ENCODE data around the gene FKBP14. TPM values are rescaled to one million over a fixed set of nuclear protein-coding genes. Genes with fewer than 3 reads are reported as not detected.
"Not testable (repeated sequence)": the region's sequence is repeated elsewhere in the genome, so short reads cannot be mapped to it uniquely, and the experiment has no call there.

The FKBP14 gene
- polyA plus RNA-seq, 1 donor, result 13.7 TPM

- no peaks in the 10 kb centered on the region for H3K9me3 ChIP-seq (ENCODE audit: control insufficient read depth, low read depth, low read length)
- 80% methylated on average over 1 of the region's 1 CpG for WGBS (ENCODE audit: insufficient coverage, low lambda C conversion rate)
- H3K4me3 ChIP-seq (ENCODE audit: low read length), result no peak overlapping the region
- no peaks in the 10 kb centered on the region for H3K27me3 ChIP-seq (ENCODE audit: control insufficient read depth, insufficient read depth, low read length)
- peak; percentile 9 to 16 for DNase-seq
- peaks cover 5% of the 10 kb centered on the region for H3K36me3 ChIP-seq (ENCODE audit: control insufficient read depth, insufficient read depth, low read length)
- no peak overlapping the region for H3K27ac ChIP-seq (ENCODE audit: low read length)
- no peaks in the 10 kb centered on the region for H3K4me1 ChIP-seq (ENCODE audit: control insufficient read depth, insufficient read depth, low read length)
These were observed 36.1 kb upstream of the FKBP14 start for GRCh38 chr7:30062587-30062986.

GRCh38 chr7:30061786-30062185 lies 35.3 kb upstream of the FKBP14 start:
- not testable (repeated sequence) for H3K4me1 ChIP-seq (ENCODE audit: control insufficient read depth, insufficient read depth, low read length); H3K9me3 ChIP-seq (ENCODE audit: control insufficient read depth, low read depth, low read length); H3K27me3 ChIP-seq (ENCODE audit: control insufficient read depth, insufficient read depth, low read length); H3K4me3 ChIP-seq (ENCODE audit: low read length); H3K36me3 ChIP-seq (ENCODE audit: control insufficient read depth, insufficient read depth, low read length); H3K27ac ChIP-seq (ENCODE audit: low read length)
- peak in 1 of 2 donors; percentile 20 for DNase-seq
- no CpG with 5 or more reads among the region's 3 CpGs for WGBS (ENCODE audit: insufficient coverage, low lambda C conversion rate)

GRCh38 chr7:30057741-30058140 lies 31.2 kb upstream of the FKBP14 start:
- Histone ChIP-seq H3K9me3 (ENCODE audit: control insufficient read depth, low read depth, low read length) (no peaks in the 10 kb centered on the region), H3K4me3 (ENCODE audit: low read length) (no peak overlapping the region), H3K4me1 (ENCODE audit: control insufficient read depth, insufficient read depth, low read length) (no peaks in the 10 kb centered on the region), H3K36me3 (ENCODE audit: control insufficient read depth, insufficient read depth, low read length) (peaks cover 9% of the 10 kb centered on the region), H3K27ac (ENCODE audit: low read length) (no peak overlapping the region), H3K27me3 (ENCODE audit: control insufficient read depth, insufficient read depth, low read length) (no peaks in the 10 kb centered on the region)
- DNase-seq, result no peak

GRCh38 chr7:30053068-30053467 lies 26.6 kb upstream of the FKBP14 start:
- 67% methylated on average over 2 of the region's 3 CpGs for WGBS (ENCODE audit: insufficient coverage, low lambda C conversion rate)
- DNase-seq, result no peak
- H3K9me3 ChIP-seq (ENCODE audit: control insufficient read depth, low read depth, low read length), result no peaks in the 10 kb centered on the region
- no peak overlapping the region for H3K27ac ChIP-seq (ENCODE audit: low read length)
- H3K27me3 ChIP-seq (ENCODE audit: control insufficient read depth, insufficient read depth, low read length), result no peaks in the 10 kb centered on the region
- H3K4me3 ChIP-seq (ENCODE audit: low read length), result no peak overlapping the region
- no peaks in the 10 kb centered on the region for H3K4me1 ChIP-seq (ENCODE audit: control insufficient read depth, insufficient read depth, low read length)
- H3K36me3 ChIP-seq (ENCODE audit: control insufficient read depth, insufficient read depth, low read length), result peaks cover 15% of the 10 kb centered on the region

GRCh38 chr7:30049173-30049572 lies 22.7 kb upstream of the FKBP14 start:
- no peaks in the 10 kb centered on the region for H3K27me3 ChIP-seq (ENCODE audit: control insufficient read depth, insufficient read depth, low read length)
- DNase-seq, result peak; percentile 37 to 40
- no peaks in the 10 kb centered on the region for H3K4me1 ChIP-seq (ENCODE audit: control insufficient read depth, insufficient read depth, low read length)
- H3K9me3 ChIP-seq (ENCODE audit: control insufficient read depth, low read depth, low read length), result no peaks in the 10 kb centered on the region
- H3K36me3 ChIP-seq (ENCODE audit: control insufficient read depth, insufficient read depth, low read length), result peaks cover 23% of the 10 kb centered on the region
- 100% methylated on average over 2 of the region's 4 CpGs for WGBS (ENCODE audit: insufficient coverage, low lambda C conversion rate)
- H3K27ac ChIP-seq (ENCODE audit: low read length), result no peak overlapping the region
- no peak overlapping the region for H3K4me3 ChIP-seq (ENCODE audit: low read length)

- no peak for DNase-seq
- Histone ChIP-seq H3K4me1 (ENCODE audit: control insufficient read depth, insufficient read depth, low read length) (no peaks in the 10 kb centered on the region), H3K4me3 (ENCODE audit: low read length) (no peak overlapping the region), H3K27ac (ENCODE audit: low read length) (no peak overlapping the region), H3K9me3 (ENCODE audit: control insufficient read depth, low read depth, low read length) (no peaks in the 10 kb centered on the region), H3K36me3 (ENCODE audit: control insufficient read depth, insufficient read depth, low read length) (peaks cover 23% of the 10 kb centered on the region), H3K27me3 (ENCODE audit: control insufficient read depth, insufficient read depth, low read length) (no peaks in the 10 kb centered on the region)
- no CpG with 5 or more reads among the region's 2 CpGs for WGBS (ENCODE audit: insufficient coverage, low lambda C conversion rate)
These were observed 22.1 kb upstream of the FKBP14 start for GRCh38 chr7:30048582-30048981.

- Histone ChIP-seq H3K36me3 (ENCODE audit: control insufficient read depth, insufficient read depth, low read length) (peaks cover 20% of the 10 kb centered on the region), H3K4me1 (ENCODE audit: control insufficient read depth, insufficient read depth, low read length) (peaks cover 3% of the 10 kb centered on the region), H3K9me3 (ENCODE audit: control insufficient read depth, low read depth, low read length) (no peaks in the 10 kb centered on the region), H3K27ac (ENCODE audit: low read length) (no peak overlapping the region), H3K27me3 (ENCODE audit: control insufficient read depth, insufficient read depth, low read length) (no peaks in the 10 kb centered on the region), H3K4me3 (ENCODE audit: low read length) (no peak overlapping the region)
- WGBS (ENCODE audit: insufficient coverage, low lambda C conversion rate), result no CpG with 5 or more reads among the region's 2 CpGs
- no peak for DNase-seq
These were observed 20.6 kb upstream of the FKBP14 start for GRCh38 chr7:30047124-30047523.

- Histone ChIP-seq H3K9me3 (ENCODE audit: control insufficient read depth, low read depth, low read length) (no peaks in the 10 kb centered on the region), H3K36me3 (ENCODE audit: control insufficient read depth, insufficient read depth, low read length) (peaks cover 20% of the 10 kb centered on the region), H3K27ac (ENCODE audit: low read length) (no peak overlapping the region), H3K4me3 (ENCODE audit: low read length) (no peak overlapping the region), H3K27me3 (ENCODE audit: control insufficient read depth, insufficient read depth, low read length) (no peaks in the 10 kb centered on the region), H3K4me1 (ENCODE audit: control insufficient read depth, insufficient read depth, low read length) (peaks cover 3% of the 10 kb centered on the region)
- no peak for DNase-seq
- no CpG with 5 or more reads among the region's 3 CpGs for WGBS (ENCODE audit: insufficient coverage, low lambda C conversion rate)
These were observed 19.7 kb upstream of the FKBP14 start for GRCh38 chr7:30046127-30046770.

- no CpG with 5 or more reads among the region's 4 CpGs for WGBS (ENCODE audit: insufficient coverage, low lambda C conversion rate)
- Histone ChIP-seq H3K36me3 (ENCODE audit: control insufficient read depth, insufficient read depth, low read length) (peaks cover 10% of the 10 kb centered on the region), H3K9me3 (ENCODE audit: control insufficient read depth, low read depth, low read length) (no peaks in the 10 kb centered on the region), H3K4me3 (ENCODE audit: low read length) (no peak overlapping the region), H3K27ac (ENCODE audit: low read length) (no peak overlapping the region), H3K4me1 (ENCODE audit: control insufficient read depth, insufficient read depth, low read length) (peaks cover 3% of the 10 kb centered on the region), H3K27me3 (ENCODE audit: control insufficient read depth, insufficient read depth, low read length) (no peaks in the 10 kb centered on the region)
- DNase-seq, result no peak
These were observed 15.2 kb upstream of the FKBP14 start for GRCh38 chr7:30041526-30042269.

- Histone ChIP-seq H3K27me3 (ENCODE audit: control insufficient read depth, insufficient read depth, low read length) (no peaks in the 10 kb centered on the region), H3K36me3 (ENCODE audit: control insufficient read depth, insufficient read depth, low read length) (peaks cover 3% of the 10 kb centered on the region), H3K4me3 (ENCODE audit: low read length) (no peak overlapping the region), H3K27ac (ENCODE audit: low read length) (no peak overlapping the region), H3K9me3 (ENCODE audit: control insufficient read depth, low read depth, low read length) (no peaks in the 10 kb centered on the region), H3K4me1 (ENCODE audit: control insufficient read depth, insufficient read depth, low read length) (peaks cover 3% of the 10 kb centered on the region)
- DNase-seq, result no peak
These were observed 14.4 kb upstream of the FKBP14 start for GRCh38 chr7:30040938-30041337.

Data from large intestine (tissue), 3 donors.